GM12872 (cell line): ENCODE measurements around the gene TRIM5.

Experiments used
- TF ChIP-seq, protein P1 (sequence below): IDR thresholded peaks from 3 replicates; pipeline ENCODE4 v1.5.1; 2011; ENCODE audit warnings: low read depth, mild to moderate bottlenecking, low read length, moderate library complexity; ENCODE audit not compliant: insufficient read depth

Gene TRIM5

DNA sequence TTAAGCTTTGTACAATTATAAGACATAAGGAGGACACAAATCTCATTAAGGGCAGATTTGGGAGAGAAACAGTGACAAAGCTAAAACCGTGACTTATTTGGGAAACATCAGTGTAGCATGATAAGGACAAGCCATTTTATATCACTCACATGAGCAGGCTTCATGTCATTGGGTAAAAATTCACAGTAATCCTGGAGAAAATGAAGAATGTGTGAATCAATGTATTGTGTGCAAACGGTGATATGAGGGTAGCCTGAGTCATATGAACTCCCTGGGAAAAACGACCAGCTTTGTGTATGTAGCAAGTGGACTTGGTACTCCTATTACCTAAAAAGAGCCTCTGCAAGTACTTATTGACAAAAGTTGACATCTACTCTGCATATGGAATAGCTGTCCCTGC is 66.1 kb downstream of the TRIM5 start:
- TF ChIP-seq, protein P1, sequence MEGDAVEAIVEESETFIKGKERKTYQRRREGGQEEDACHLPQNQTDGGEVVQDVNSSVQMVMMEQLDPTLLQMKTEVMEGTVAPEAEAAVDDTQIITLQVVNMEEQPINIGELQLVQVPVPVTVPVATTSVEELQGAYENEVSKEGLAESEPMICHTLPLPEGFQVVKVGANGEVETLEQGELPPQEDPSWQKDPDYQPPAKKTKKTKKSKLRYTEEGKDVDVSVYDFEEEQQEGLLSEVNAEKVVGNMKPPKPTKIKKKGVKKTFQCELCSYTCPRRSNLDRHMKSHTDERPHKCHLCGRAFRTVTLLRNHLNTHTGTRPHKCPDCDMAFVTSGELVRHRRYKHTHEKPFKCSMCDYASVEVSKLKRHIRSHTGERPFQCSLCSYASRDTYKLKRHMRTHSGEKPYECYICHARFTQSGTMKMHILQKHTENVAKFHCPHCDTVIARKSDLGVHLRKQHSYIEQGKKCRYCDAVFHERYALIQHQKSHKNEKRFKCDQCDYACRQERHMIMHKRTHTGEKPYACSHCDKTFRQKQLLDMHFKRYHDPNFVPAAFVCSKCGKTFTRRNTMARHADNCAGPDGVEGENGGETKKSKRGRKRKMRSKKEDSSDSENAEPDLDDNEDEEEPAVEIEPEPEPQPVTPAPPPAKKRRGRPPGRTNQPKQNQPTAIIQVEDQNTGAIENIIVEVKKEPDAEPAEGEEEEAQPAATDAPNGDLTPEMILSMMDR, result no peak
